GM23338 (cell line): ENCODE measurements around the gene SLCO4C1.

ENCODE experiments used
- CREB1 ChIP-seq: fragments of 250-450 bp; sonication (Bioruptor Pico); IDR thresholded peaks from 2 replicates; pipeline ENCODE4 v1.5.0; 2020; ENCODE audit warnings: low read depth, mild to moderate bottlenecking, moderate library complexity
- EZH2 ChIP-seq: fragments of 200-600 bp; sonication (generic); IDR thresholded peaks from one replicate; pipeline ENCODE4 v1.8.0; 2017; ENCODE audit warnings: antibody characterized with exemption, mild to moderate bottlenecking, low read depth; ENCODE audit not compliant: unreplicated experiment
- EZH2phosphoT487 ChIP-seq: fragments of 200-600 bp; sonication (generic); IDR thresholded peaks from one replicate; pipeline ENCODE4 v1.8.1; 2018; ENCODE audit warnings: antibody characterized with exemption; ENCODE audit not compliant: unreplicated experiment
- JUNB ChIP-seq: IDR thresholded peaks from one replicate; pipeline ENCODE4 v1.6.1; 2016; ENCODE audit warnings: antibody characterized with exemption; ENCODE audit not compliant: unreplicated experiment
- NANOG ChIP-seq: IDR thresholded peaks from 2 replicates; pipeline ENCODE4 v1.6.1; 2016; ENCODE audit warnings: antibody characterized with exemption, borderline replicate concordance
- POLR2AphosphoS5 ChIP-seq: IDR thresholded peaks from 2 replicates; pipeline ENCODE4 v1.6.1; 2016; ENCODE audit warnings: antibody characterized with exemption, low read depth
- STAT1 ChIP-seq: IDR thresholded peaks from one replicate; pipeline ENCODE4 v1.6.1; 2016; ENCODE audit warnings: antibody characterized with exemption; ENCODE audit not compliant: unreplicated experiment
- ZNF114 ChIP-seq: fragments of 250-450 bp; sonication (Bioruptor Pico); IDR thresholded peaks from 2 replicates; pipeline ENCODE4 v1.5.0; 2020; ENCODE audit warnings: mild to moderate bottlenecking, moderate library complexity
- ZNF331 ChIP-seq: fragments of 250-450 bp; sonication (Bioruptor Pico); IDR thresholded peaks from 2 replicates; pipeline ENCODE4 v1.5.0; 2020; ENCODE audit warnings: low read depth, mild to moderate bottlenecking, moderate library complexity
- TF ChIP-seq, protein P1 (sequence below), 2 experiments: fragments of 200-600 bp in 1 of 2; sonication (generic) in 1 of 2; conservative IDR thresholded peaks; 2 replicates each; pipeline versions ENCODE4 v1.5.1 to v1.6.1; 2016 to 2017; ENCODE audit warnings: antibody characterized with exemption in 2 of 2, low read depth in 2 of 2, mild to moderate bottlenecking in 2 of 2, moderate library complexity in 1 of 2
- TF ChIP-seq, protein P2 (sequence below): fragments of 250-450 bp; sonication (Bioruptor Pico); IDR thresholded peaks from 2 replicates; pipeline ENCODE4 v1.5.0; 2020; ENCODE audit warnings: mild to moderate bottlenecking, moderate library complexity
- TF ChIP-seq, protein P3 (sequence below): IDR thresholded peaks from 2 replicates; pipeline ENCODE4 v1.6.1; 2016; ENCODE audit warnings: antibody characterized with exemption
- TF ChIP-seq, protein P4 (sequence below): IDR thresholded peaks from one replicate; pipeline ENCODE4 v1.6.1; 2018; ENCODE audit warnings: antibody characterized with exemption; ENCODE audit not compliant: unreplicated experiment

DNA sequence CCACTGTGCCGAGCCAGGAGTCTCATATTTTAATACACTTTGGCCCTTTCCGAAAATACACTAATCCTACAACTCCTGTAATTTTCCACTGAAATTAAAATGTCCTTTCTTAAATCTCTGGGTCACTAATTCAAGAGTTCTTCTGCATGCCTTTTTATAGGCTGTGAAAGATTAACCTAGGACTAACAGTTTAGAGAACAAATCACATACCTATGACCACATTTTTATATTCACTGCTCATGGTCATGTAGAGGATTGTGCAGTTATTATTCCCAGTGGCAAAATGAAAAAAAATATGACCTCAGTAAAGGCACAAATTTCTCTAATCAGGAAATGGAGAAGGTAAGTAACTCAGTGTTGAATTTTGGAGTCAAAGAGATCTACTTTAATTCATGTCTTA is 33.4 kb downstream of the SLCO4C1 start:
- TF ChIP-seq, protein P1, sequence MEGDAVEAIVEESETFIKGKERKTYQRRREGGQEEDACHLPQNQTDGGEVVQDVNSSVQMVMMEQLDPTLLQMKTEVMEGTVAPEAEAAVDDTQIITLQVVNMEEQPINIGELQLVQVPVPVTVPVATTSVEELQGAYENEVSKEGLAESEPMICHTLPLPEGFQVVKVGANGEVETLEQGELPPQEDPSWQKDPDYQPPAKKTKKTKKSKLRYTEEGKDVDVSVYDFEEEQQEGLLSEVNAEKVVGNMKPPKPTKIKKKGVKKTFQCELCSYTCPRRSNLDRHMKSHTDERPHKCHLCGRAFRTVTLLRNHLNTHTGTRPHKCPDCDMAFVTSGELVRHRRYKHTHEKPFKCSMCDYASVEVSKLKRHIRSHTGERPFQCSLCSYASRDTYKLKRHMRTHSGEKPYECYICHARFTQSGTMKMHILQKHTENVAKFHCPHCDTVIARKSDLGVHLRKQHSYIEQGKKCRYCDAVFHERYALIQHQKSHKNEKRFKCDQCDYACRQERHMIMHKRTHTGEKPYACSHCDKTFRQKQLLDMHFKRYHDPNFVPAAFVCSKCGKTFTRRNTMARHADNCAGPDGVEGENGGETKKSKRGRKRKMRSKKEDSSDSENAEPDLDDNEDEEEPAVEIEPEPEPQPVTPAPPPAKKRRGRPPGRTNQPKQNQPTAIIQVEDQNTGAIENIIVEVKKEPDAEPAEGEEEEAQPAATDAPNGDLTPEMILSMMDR (conservative IDR thresholded peaks at IDR 0.05; ENCODE audit: low read depth in 2 of 2) = no peak
- no peak for TF ChIP-seq EZH2
- TF ChIP-seq JUNB = no peak
- TF ChIP-seq POLR2AphosphoS5 = no peak
- TF ChIP-seq EZH2phosphoT487 = no peak
- TF ChIP-seq, protein P2, sequence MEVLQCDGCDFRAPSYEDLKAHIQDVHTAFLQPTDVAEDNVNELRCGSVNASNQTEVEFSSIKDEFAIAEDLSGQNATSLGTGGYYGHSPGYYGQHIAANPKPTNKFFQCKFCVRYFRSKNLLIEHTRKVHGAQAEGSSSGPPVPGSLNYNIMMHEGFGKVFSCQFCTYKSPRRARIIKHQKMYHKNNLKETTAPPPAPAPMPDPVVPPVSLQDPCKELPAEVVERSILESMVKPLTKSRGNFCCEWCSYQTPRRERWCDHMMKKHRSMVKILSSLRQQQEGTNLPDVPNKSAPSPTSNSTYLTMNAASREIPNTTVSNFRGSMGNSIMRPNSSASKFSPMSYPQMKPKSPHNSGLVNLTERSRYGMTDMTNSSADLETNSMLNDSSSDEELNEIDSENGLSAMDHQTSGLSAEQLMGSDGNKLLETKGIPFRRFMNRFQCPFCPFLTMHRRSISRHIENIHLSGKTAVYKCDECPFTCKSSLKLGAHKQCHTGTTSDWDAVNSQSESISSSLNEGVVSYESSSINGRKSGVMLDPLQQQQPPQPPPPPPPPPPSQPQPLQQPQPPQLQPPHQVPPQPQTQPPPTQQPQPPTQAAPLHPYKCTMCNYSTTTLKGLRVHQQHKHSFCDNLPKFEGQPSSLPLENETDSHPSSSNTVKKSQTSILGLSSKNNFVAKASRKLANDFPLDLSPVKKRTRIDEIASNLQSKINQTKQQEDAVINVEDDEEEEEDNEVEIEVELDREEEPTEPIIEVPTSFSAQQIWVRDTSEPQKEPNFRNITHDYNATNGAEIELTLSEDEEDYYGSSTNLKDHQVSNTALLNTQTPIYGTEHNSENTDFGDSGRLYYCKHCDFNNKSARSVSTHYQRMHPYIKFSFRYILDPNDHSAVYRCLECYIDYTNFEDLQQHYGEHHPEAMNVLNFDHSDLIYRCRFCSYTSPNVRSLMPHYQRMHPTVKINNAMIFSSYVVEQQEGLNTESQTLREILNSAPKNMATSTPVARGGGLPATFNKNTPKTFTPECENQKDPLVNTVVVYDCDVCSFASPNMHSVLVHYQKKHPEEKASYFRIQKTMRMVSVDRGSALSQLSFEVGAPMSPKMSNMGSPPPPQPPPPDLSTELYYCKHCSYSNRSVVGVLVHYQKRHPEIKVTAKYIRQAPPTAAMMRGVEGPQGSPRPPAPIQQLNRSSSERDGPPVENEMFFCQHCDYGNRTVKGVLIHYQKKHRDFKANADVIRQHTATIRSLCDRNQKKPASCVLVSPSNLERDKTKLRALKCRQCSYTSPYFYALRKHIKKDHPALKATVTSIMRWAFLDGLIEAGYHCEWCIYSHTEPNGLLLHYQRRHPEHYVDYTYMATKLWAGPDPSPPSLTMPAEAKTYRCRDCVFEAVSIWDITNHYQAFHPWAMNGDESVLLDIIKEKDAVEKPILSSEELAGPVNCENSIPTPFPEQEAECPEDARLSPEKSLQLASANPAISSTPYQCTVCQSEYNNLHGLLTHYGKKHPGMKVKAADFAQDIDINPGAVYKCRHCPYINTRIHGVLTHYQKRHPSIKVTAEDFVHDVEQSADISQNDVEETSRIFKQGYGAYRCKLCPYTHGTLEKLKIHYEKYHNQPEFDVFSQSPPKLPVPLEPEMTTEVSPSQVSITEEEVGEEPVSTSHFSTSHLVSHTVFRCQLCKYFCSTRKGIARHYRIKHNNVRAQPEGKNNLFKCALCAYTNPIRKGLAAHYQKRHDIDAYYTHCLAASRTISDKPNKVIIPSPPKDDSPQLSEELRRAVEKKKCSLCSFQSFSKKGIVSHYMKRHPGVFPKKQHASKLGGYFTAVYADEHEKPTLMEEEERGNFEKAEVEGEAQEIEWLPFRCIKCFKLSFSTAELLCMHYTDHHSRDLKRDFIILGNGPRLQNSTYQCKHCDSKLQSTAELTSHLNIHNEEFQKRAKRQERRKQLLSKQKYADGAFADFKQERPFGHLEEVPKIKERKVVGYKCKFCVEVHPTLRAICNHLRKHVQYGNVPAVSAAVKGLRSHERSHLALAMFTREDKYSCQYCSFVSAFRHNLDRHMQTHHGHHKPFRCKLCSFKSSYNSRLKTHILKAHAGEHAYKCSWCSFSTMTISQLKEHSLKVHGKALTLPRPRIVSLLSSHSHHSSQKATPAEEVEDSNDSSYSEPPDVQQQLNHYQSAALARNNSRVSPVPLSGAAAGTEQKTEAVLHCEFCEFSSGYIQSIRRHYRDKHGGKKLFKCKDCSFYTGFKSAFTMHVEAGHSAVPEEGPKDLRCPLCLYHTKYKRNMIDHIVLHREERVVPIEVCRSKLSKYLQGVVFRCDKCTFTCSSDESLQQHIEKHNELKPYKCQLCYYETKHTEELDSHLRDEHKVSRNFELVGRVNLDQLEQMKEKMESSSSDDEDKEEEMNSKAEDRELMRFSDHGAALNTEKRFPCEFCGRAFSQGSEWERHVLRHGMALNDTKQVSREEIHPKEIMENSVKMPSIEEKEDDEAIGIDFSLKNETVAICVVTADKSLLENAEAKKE (CRISPR knock-in tag) = no peak
- TF ChIP-seq, protein P3, sequence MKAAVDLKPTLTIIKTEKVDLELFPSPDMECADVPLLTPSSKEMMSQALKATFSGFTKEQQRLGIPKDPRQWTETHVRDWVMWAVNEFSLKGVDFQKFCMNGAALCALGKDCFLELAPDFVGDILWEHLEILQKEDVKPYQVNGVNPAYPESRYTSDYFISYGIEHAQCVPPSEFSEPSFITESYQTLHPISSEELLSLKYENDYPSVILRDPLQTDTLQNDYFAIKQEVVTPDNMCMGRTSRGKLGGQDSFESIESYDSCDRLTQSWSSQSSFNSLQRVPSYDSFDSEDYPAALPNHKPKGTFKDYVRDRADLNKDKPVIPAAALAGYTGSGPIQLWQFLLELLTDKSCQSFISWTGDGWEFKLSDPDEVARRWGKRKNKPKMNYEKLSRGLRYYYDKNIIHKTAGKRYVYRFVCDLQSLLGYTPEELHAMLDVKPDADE = no peak
- TF ChIP-seq, protein P4, sequence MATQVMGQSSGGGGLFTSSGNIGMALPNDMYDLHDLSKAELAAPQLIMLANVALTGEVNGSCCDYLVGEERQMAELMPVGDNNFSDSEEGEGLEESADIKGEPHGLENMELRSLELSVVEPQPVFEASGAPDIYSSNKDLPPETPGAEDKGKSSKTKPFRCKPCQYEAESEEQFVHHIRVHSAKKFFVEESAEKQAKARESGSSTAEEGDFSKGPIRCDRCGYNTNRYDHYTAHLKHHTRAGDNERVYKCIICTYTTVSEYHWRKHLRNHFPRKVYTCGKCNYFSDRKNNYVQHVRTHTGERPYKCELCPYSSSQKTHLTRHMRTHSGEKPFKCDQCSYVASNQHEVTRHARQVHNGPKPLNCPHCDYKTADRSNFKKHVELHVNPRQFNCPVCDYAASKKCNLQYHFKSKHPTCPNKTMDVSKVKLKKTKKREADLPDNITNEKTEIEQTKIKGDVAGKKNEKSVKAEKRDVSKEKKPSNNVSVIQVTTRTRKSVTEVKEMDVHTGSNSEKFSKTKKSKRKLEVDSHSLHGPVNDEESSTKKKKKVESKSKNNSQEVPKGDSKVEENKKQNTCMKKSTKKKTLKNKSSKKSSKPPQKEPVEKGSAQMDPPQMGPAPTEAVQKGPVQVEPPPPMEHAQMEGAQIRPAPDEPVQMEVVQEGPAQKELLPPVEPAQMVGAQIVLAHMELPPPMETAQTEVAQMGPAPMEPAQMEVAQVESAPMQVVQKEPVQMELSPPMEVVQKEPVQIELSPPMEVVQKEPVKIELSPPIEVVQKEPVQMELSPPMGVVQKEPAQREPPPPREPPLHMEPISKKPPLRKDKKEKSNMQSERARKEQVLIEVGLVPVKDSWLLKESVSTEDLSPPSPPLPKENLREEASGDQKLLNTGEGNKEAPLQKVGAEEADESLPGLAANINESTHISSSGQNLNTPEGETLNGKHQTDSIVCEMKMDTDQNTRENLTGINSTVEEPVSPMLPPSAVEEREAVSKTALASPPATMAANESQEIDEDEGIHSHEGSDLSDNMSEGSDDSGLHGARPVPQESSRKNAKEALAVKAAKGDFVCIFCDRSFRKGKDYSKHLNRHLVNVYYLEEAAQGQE = no peak
- no peak for TF ChIP-seq CREB1 (CRISPR knock-in tag)
- TF ChIP-seq STAT1 = no peak
- no peak for TF ChIP-seq NANOG
- TF ChIP-seq ZNF114 = no peak
- no peak for TF ChIP-seq ZNF331 (CRISPR knock-in tag)
